PC-3 (cell line): ENCODE results near the gene HHIPL1. TPM values are rescaled to one million over a fixed set of nuclear protein-coding genes. Genes with fewer than 3 reads are reported as not detected.

ENCODE experiments used
- ATAC-seq: fragments of 200-7000 bp; cut with Tn5 transposase; 2 replicates; pipeline ENCODE4 v1.9.1; 2020; ENCODE audit warnings: mild to moderate bottlenecking, moderate library complexity
- BruUV-seq: library from RNA; stranded (reverse); fragments of 400-500 nt; replicated peaks from 2 replicates; lab custom pipeline; 2021; lab: Mats Ljungman, UMichigan
- CTCF ChIA-PET: fragments of 300-600 bp; sonication (Branson Sonifier 250); formaldehyde crosslinking; loops from one replicate; lab custom pipeline; 2022; ENCODE audit warnings: antibody characterized with exemption; lab: Charles Lee
- POLR2A ChIA-PET: fragments of 300-600 bp; sonication (Branson Sonifier 250); formaldehyde crosslinking; loops from one replicate; lab custom pipeline; 2022; ENCODE audit warnings: antibody characterized with exemption; ENCODE audit not compliant: unreplicated experiment; lab: Charles Lee
- DNase-seq: peaks from one replicate; pipeline ENCODE4 v3.0.0-alpha.2; 2015
- H2AFZ ChIP-seq: fragments of 300-600 bp; sonication (generic); 2 replicates; pipeline ENCODE4 v1.6.0; 2016; ENCODE audit warnings: antibody characterized with exemption, low read length
- H3F3A ChIP-seq: fragments of 300-600 bp; sonication (generic); one replicate; pipeline ENCODE4 v1.6.0; 2017; ENCODE audit warnings: antibody characterized with exemption, low read length, control low read depth, mild to moderate bottlenecking; ENCODE audit not compliant: unreplicated experiment
- H3K27ac ChIP-seq: fragments of 300-600 bp; sonication (generic); 2 replicates; pipeline ENCODE4 v1.5.1; 2016; ENCODE audit warnings: mild to moderate bottlenecking, low read length
- H3K27me3 ChIP-seq: fragments of 300-600 bp; sonication (generic); 2 replicates; pipeline ENCODE4 v1.6.1; 2016; ENCODE audit warnings: low read length, mixed read lengths
- H3K36me3 ChIP-seq: fragments of 300-600 bp; sonication (generic); 2 replicates; pipeline ENCODE4 v1.6.1; 2016; ENCODE audit warnings: low read depth, mixed run types, low read length, mixed read lengths
- H3K4me1 ChIP-seq: fragments of 300-600 bp; sonication (generic); 2 replicates; pipeline ENCODE4 v1.5.1; 2016; ENCODE audit warnings: low read length; ENCODE audit not compliant: insufficient read depth
- H3K4me2 ChIP-seq: fragments of 300-600 bp; sonication (generic); 2 replicates; pipeline ENCODE4 v1.6.0; 2016; ENCODE audit warnings: low read length
- H3K4me3 ChIP-seq: fragments of 300-600 bp; sonication (generic); 2 replicates; pipeline ENCODE4 v1.5.1; 2016; ENCODE audit warnings: mild to moderate bottlenecking, low read length, mixed read lengths
- H3K79me2 ChIP-seq: fragments of 300-600 bp; sonication (generic); 2 replicates; pipeline ENCODE4 v1.6.1; 2017; ENCODE audit warnings: low read length, mixed read lengths
- H3K9ac ChIP-seq: fragments of 300-600 bp; sonication (generic); 2 replicates; pipeline ENCODE4 v1.6.0; 2016; ENCODE audit warnings: mild to moderate bottlenecking, low read length
- H3K9me2 ChIP-seq: fragments of 300-600 bp; sonication (generic); replicated peaks from 2 replicates; pipeline ENCODE4 v1.6.1; 2016; ENCODE audit warnings: mixed run types, low read length, mixed read lengths
- H3K9me3 ChIP-seq: fragments of 300-600 bp; sonication (generic); 2 replicates; pipeline ENCODE4 v1.6.1; 2016; ENCODE audit warnings: low read length, mixed read lengths
- H4K20me1 ChIP-seq: fragments of 300-600 bp; sonication (generic); 2 replicates; pipeline ENCODE4 v1.6.1; 2016; ENCODE audit warnings: low read length, mixed read lengths
- EZH2 ChIP-seq: fragments of 300-600 bp; sonication (generic); IDR thresholded peaks from one replicate; pipeline ENCODE4 v1.6.1; 2017; ENCODE audit warnings: antibody characterized with exemption, mild to moderate bottlenecking, low read length; ENCODE audit not compliant: unreplicated experiment
- EZH2phosphoT487 ChIP-seq: fragments of 300-600 bp; sonication (generic); IDR thresholded peaks from 2 replicates; pipeline ENCODE4 v1.6.1; 2018; ENCODE audit warnings: mild to moderate bottlenecking, antibody characterized with exemption, low read length, borderline replicate concordance
- intact Hi-C: fragments of 100-400 bp; cut with micrococcal nuclease; formaldehyde crosslinking; loops from 2 replicates; pipeline ENCODE4 v1.9.0; 2023
- total RNA-seq: library from RNA; depleted of rRNA; stranded (reverse); fragments of >200 nt; gene quantifications from 2 replicates; pipeline ENCODE4 v1.2.3, GENCODE V29; 2014
- TF ChIP-seq, protein P1 (sequence below): fragments of 300-600 bp; sonication (generic); conservative IDR thresholded peaks from 2 replicates; pipeline ENCODE4 v1.5.1; 2017; ENCODE audit warnings: antibody characterized with exemption, low read depth, mild to moderate bottlenecking, low read length

Gene HHIPL1
- total RNA-seq, 1 experiment from 2014 or later, result 0.84 TPM

DNA sequence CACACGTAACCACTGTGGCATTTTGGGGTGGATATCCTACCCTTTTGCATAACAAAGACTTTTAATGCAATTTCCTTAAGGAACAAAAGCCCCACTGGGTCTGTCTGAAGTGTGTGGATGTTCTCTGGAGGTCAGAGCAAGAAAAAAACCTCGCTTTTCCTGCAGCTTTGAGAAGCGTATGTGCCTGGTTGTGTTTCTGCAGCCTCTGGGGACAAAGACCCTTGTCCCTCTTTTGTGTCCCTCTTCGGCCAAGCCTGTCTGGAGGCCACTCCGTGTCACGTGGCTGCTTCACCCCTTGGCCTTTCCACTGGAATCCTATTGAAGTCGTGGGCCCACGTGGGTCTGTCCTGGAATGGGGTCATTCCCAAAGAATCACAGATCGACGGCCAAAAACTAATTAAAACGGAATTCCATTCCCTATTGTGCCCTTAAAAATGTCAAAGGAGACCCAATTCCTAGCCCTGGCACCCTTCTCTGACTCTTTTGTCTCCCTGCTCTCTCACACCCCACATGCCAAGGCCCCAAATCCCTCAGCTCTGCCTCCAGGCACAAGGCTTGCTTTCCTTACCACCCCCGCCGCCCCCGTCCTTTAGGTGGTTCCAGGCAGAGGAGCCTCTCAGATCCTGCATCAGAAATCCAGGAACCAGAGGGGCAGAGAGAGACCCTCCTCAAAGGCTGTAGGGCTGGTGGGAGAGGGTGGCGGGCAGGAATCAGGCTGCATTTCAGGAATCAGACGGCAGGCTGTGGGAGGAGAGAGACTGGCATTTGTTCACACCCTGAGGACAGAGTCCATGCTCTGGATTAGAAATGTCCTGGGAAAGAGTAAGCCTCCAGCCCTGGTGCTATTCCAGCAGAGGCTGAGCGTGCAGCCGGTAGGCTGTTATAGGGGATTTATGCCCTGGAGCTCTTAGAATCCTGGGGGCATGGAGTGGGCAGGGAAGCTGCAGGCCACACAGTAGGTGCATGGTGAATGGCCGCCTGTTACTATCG is 26.6 kb downstream of the HHIPL1 start:
- Histone ChIP-seq H3F3A (no peaks in the 10 kb centered on the region), H3K4me3 (no peak overlapping the region), H3K9me2 (no peaks in the 10 kb centered on the region), H4K20me1 (no peaks in the 10 kb centered on the region), H3K79me2 (no peaks in the 10 kb centered on the region), H3K4me1 (no peaks in the 10 kb centered on the region; the same call in 1 of the 2 replicates), H3K27ac (no peak overlapping the region), H3K9ac (no peak overlapping the region), H2AFZ (no peak overlapping the region), H3K27me3 (no peaks in the 10 kb centered on the region), H3K36me3 (no peaks in the 10 kb centered on the region), H3K4me2 (no peak overlapping the region), H3K9me3 (no peaks in the 10 kb centered on the region)
- ATAC-seq (no peak), DNase-seq (no peak)
- CTCF ChIA-PET, result no interaction called here
- TF ChIP-seq, protein P1, sequence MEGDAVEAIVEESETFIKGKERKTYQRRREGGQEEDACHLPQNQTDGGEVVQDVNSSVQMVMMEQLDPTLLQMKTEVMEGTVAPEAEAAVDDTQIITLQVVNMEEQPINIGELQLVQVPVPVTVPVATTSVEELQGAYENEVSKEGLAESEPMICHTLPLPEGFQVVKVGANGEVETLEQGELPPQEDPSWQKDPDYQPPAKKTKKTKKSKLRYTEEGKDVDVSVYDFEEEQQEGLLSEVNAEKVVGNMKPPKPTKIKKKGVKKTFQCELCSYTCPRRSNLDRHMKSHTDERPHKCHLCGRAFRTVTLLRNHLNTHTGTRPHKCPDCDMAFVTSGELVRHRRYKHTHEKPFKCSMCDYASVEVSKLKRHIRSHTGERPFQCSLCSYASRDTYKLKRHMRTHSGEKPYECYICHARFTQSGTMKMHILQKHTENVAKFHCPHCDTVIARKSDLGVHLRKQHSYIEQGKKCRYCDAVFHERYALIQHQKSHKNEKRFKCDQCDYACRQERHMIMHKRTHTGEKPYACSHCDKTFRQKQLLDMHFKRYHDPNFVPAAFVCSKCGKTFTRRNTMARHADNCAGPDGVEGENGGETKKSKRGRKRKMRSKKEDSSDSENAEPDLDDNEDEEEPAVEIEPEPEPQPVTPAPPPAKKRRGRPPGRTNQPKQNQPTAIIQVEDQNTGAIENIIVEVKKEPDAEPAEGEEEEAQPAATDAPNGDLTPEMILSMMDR, result no peak
- no peak for TF ChIP-seq EZH2
- no peak for TF ChIP-seq EZH2phosphoT487
- no TSS peak for BruUV-seq
- POLR2A ChIA-PET, result no interaction called here
- intact Hi-C loops, result no loop called here

DNA sequence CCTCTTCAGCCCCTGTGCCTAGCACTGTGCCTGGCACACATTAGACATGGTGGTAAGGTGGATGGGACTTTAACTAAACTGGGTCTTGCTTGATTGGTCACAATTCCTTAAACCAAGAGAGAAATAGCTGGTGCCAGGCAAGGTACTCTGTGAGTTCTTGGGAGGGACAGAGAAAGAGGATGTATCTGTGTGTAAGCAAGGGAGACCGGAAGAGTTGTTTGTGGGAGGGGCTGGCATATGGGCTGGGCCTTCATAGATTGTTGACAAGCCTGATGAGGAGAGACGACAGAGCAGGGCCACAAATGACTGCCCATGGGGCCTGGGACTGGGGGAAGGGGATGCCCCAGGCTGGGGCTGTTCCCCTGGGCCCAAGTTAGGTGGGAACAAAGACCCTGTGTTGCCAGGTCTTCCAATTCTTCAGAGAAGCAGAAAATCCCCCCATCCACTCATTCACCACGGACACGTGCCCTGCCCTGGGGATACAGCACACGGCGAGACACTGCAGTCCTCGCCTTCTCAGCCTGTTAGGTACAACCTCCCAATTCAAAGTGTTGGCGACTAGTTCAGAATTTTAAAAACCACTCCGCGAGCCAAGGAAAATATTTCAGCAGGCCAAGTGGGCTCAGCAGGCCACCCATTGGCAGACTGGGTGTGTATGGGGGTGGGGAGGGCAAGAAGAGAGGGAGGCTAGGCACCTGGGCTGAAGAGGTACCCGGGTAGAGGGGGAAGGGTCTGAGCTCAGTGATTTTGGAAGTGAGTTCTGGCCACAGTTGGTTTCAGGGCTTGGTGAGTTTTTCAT is 27.8 kb downstream of the HHIPL1 start:
- Histone ChIP-seq H3K4me2 (no peak overlapping the region), H3K27ac (no peak overlapping the region), H3K9ac (no peak overlapping the region), H3K9me3 (peaks cover 4% of the 10 kb centered on the region; the same call in 1 of the 2 replicates), H3K4me1 (no peaks in the 10 kb centered on the region; the same call in 1 of the 2 replicates), H3K9me2 (no peaks in the 10 kb centered on the region), H3K36me3 (no peaks in the 10 kb centered on the region), H3K79me2 (no peaks in the 10 kb centered on the region), H3K27me3 (no peaks in the 10 kb centered on the region), H3K4me3 (no peak overlapping the region), H2AFZ (no peak overlapping the region), H4K20me1 (no peaks in the 10 kb centered on the region), H3F3A (no peaks in the 10 kb centered on the region)
- TF ChIP-seq EZH2phosphoT487, result no peak
- TF ChIP-seq EZH2, result no peak
- TF ChIP-seq, protein P1, result no peak
- BruUV-seq, result no TSS peak
- POLR2A ChIA-PET, result no interaction called here
- ATAC-seq (no peak), DNase-seq (no peak)
- intact Hi-C loops, result no loop called here
- CTCF ChIA-PET, result no interaction called here
